ENCODE data around the gene UCK1.

UCK1 gene

GRCh38 chr9:131530920-131531832, at the start of gene UCK1:
TSS of gene UCK1 (minus strand) at chr9:131531263. CDS start at chr9:131531174, 89 bp downstream.
- DNase-seq (ENCODE audit: low spot score), result peak; percentile 77

- no peak for DNase-seq (ENCODE audit: low spot score)
These were observed 49.3 kb upstream of the UCK1 start for GRCh38 chr9:131580358-131580757.

GRCh38 chr9:131579789-131580211, 48.7 kb upstream of the UCK1 start:
- no peak for DNase-seq (ENCODE audit: low spot score)

DNA sequence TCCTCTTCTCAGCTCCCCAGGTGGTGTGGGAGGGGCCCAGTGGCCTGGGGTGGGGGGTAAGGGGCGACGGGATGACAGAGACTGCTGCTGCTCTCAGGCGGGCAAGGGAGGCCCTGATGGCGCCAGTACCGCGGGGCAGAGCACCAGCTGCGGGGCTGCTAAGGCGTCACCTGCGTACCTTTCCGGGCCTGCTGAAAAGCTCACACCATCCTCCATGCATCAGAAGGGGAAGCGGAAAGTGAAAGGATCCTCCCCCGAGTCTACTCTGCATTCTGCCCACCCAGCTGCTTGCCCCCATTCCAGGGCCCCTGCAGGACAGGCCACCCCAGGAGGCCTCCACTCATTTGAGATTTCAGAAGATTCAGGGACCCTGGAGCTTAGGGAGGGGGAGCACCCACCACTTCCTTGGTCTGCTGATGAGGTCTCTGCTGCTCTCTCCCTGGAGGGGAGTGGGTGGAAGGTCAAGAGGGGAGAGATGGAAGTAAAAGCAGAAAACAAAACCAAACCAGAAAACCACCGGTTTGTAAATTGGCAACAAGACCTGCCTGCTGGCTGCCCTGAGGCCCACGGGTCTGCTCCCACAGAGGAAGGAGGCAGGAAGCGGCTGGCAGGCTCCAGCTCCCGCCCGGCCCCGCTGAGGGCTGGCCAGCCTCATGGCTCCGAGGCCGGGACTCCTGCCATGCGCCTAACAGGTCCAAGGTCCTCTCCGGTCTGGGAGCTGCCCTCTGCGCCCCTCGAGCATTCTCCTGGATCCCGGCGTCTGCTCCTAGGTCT, 47.9 kb upstream of the UCK1 start:
- DNase-seq (ENCODE audit: low spot score), result peak; percentile 27

DNA sequence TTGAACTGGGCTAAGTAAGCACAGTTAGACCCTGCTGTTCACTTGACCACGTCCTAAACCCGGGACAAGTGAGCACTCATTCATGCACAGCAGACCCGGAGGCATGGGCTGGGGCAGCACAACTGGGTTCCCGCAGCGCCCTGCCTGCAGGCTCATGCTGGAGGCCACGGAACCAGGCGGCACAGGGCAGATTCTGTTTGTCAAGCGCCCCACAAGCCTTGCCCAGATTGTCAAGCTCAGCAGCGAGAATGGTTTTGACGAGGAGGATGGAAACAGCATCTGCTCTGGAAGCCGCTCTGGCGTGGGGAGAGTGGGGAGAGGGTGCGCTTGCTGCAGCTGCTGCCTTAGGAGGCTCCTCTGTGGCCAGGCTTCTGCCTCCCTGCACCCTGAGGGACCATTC, 47.0 kb upstream of the UCK1 start:
- no peak for DNase-seq (ENCODE audit: low spot score)

DNA sequence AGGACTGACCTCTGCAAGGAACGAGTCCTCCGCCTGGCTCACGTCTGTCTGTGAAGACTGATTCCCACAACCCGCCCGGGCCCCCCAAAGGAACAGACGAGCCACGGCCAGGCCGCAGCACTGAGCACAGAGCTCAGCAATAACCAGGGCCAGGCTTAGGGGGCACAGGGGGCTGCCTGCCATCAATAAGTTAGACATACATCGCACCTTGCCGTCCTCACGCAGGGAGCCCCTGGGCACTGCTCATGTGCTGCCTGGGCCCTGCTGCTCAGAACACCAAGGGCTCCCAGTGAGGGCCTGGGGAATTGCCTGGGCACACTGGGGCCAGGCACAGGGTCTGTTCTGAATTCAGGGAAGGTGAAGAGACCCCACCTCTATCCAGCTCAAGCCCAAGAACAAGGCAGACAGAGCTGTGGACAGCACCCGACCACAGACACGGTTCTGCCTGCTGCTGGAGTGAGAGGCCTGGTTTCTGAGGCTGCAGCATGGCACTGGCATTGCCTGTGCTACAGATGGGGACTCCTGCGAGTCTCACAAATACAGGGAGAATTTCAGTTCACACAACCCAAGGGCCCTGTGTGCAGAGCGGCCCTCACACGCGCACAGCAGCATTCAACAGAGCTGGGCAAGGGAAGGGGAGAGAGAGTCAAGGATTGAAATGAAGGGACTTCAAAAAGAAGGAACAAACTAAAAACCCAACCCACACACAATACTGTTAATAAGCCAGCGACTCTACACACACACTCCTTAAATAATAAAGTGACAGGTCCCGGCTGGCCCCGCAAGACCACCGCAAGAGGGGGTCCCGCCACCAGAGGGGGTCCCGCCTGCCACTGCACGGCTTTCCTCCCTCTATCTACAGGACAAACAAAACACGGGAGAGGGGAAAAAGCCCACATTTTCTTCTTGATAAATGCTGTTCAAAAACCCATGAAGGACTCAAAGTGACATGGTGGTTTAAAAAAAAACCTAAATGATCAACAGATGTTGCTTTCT, 46.2 kb upstream of the UCK1 start:
- no peak for DNase-seq (ENCODE audit: low spot score)

DNA sequence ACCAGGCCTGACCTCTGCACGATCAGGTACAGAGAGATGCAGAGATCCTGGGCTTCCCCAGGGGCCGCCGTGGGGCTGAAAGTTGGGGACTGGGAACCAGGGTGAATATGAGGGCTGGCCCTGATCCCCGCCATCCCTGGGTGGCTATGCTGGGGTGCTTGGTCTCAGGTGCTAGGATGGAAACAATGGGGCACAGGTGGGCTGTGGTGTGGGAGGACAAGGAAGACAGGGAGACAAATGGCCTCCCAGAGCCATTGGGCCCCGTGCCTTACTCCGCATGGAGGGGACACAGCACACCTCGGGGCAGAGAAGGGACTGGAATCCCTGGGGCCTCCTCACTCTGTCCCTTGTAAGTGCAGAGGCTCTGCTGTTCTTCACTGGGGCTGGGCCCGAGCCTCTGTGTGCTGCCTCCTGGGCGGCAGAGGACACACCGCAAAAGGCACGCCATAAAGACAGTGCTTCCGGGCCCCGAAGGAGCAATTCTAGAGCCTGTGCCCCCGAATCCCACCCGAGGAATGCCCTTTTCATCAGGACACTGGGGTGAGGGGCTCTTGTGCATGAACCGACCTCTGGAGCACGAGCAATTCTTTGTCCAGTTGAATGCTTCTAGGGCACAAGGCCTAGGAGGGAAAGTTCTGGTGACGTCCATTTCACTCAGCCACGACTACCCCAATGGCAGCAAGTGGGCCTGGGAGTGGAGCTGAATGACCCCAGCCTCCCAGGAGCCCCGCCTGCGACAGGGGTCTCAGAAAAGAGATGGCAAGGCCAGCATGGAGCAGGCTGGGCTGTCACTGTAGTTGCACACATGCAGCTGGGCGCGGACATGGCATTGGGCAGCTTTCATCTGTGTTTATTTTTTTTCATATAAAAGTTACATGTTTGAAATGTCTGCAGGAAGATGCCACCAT, 45.1 kb upstream of the UCK1 start:
- no peak for DNase-seq (ENCODE audit: low spot score)

DNA sequence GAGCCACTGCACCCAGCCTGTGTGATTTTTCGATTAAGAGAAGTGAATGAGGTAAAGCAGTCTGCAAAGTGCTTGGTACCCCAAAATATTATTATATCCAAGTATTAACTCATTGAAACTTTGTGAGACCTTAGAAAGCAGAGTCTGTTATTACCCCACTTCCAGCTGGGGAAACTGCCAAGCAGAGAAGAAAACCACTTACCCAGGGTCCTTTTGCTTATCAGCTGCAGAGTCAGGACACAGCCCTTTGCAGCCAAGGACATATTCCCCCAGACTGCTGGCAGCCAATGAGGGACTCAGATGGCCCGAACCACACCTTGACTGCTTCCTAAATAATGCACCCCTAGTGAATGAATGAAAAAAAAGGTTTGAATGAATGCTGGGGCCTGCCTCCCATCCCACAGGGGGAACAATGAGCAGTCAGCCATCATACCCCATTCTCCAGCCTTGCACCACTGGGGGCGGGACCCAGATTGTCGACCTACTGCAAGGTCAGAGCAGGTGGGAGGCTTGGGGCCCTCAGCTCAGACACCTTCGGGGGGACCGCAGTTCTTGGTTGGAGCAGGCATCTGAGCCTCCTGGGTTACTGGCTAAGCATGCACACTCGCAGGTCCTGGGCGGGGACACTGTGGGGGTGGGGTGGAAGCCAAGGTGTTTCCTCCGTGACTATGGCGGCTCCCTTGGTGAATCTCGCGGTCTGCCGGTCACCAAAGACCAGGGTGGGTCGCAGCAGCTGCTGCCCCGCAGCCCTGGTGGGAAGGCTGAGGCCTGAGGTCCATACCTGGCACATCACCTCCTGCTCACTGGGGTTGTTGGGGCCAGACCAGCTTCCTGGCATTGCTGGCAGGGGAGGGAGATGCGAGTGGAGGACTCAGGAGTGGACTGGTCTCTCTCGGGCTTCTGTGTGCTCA, 43.9 kb upstream of the UCK1 start:
- no peak for DNase-seq (ENCODE audit: low spot score)

GRCh38 chr9:131567910-131568309, 36.8 kb upstream of the UCK1 start:
- no peak for DNase-seq (ENCODE audit: low spot score)

GRCh38 chr9:131566158-131566557, 35.1 kb upstream of the UCK1 start:
- DNase-seq (ENCODE audit: low spot score), result no peak

GRCh38 chr9:131565369-131565768, 34.3 kb upstream of the UCK1 start:
- DNase-seq (ENCODE audit: low spot score), result no peak

GRCh38 chr9:131562032-131562959, 31.2 kb upstream of the UCK1 start:
- DNase-seq (ENCODE audit: low spot score), result no peak

DNA sequence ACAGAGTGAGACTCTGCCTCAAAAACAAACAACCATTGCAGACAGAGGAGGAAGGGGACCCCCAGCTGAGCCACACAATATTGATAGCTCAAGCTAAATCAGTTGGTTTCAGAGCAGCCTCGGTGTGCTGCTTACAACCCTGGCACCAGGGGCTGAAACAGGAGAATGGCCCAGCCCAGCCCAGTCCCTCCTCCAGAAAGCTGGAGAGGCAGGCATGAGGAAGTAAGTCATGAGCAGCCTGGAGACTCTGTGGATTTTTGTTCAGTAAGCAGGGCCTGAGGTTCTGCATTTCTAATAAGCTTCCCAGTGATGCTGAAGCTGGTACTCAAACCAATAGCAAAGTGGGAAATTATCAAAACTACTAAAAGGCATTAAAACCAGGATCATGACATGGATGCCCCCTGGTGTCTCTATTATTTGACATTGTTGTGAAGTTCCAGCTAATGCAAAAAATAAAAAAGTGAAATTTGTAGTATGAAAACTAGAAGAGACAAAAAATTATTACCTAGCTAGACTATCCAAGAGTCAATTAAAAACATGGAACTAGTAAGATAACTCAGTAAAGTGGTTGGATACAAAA, 28.4 kb upstream of the UCK1 start:
- DNase-seq (ENCODE audit: low spot score), result no peak

DNA sequence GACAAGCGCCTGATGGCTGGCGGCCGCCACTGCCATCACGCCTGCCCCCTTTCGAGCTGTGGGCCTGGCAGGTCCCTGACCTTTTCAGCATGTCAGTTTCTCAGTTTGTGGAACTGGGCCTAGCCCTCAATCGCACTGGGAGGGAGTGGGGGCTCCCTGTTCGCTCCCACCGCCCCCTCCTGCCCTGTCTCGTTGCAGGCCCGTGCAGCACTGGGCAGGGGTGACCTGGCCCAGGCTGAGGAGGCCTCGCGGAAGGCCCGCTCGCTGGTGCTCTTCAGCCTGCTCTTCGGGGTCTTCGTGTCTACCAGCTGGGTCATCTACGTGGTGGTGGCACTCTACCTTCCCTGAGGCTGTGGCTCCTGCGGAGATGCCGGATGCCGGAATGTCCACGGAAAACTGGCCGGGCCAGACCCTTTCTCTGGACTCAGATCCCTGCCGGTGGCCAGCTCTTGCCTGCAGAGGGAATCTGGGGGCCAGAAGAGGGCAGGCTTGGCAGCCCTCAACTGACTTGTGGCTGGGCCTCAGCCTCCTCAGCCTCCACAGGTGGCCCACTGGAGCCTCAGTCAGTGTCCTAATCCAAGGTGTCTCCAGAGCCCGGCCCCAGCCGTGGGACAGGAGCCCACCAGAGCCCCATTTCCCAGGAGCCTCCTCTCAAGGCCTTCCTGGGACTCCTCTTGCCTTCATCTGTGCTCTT, 26.9 kb upstream of the UCK1 start:
- no peak for DNase-seq (ENCODE audit: low spot score)

- no peak for DNase-seq (ENCODE audit: low spot score)
These were observed 25.0 kb upstream of the UCK1 start for GRCh38 chr9:131555841-131556673.

DNA sequence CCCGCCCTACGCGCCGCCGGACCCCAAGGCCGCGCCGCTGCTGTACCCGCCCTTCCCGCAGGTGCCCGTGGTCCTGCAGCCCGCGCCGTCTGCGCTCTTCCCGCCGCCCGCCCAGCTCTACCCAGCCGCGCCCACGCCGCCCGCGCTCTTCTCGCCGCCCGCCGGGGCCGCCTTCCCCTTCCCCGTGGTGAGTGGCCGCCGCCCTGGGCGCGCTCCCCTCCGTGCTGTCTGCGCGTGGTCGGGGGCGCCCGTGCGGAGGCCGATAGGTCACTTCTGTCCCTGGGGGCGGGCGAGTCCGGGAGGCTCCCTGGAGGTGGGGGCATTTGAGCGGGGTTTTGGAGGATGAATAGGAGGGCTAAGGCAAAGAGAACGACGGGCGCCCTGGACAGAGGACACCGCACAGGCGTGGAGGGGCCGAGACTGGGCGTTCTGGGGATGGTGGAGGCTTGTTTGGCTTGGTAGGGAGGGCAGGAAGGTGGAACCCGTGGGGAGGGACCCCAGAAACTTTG, 23.8 kb upstream of the UCK1 start:
- DNase-seq (ENCODE audit: low spot score), result no peak
